Activated naive CD4-positive, alpha-beta T cell treated with Interleukin-2 at 50 U/mL for 16 hours (primary cell): ENCODE results near the gene DNAAF5.
A peak's percentile ranks its signal among the peaks of the same experiment; 100 is the strongest.

Experiments
- DNase-seq: peaks from one replicate; pipeline ENCODE4 v3.0.0-alpha.2; 2020

The DNAAF5 gene

DNA sequence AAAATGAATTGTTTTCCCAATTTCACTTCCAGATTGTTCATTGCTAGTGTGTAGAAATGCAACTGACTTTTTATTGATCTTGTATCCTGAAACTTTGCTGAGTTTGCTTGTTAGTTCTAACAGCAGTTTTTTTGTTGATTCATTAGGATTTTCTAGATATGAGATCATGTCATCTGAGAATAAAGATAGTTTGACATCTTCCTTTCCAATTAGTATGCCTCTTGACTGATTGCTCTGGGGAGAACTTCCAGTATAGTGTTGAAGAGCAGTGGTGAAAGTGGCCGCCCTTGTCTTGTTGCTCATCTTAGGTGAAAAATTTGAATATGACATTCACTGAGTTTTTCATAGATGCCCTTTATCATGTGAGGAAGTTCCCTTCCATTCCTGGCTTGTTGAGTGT, 93.8 kb downstream of the DNAAF5 start:
- no peak for DNase-seq

DNA sequence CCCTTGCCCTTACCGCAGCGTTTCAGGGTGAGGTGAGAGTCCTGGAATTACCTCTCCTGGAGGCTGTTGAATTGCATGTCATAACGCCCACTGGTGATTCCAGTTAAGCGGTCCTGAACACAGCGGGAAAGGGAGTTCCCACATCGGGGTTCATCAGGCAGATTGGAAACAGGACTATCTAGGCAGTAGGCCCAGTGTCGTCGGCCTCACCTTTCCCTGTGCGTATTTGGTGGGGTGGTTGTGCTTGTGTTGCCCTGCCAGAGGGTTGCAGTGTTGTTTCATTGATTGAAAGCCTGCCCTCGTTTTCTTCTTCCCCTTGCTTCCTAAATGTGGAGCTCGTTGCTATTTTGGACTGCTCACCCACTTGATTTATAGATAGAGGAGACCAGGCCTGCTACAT, 95.2 kb downstream of the DNAAF5 start:
- DNase-seq, result no peak

- no peak for DNase-seq
Measured at GRCh38 chr7:822692-823276, 96.3 kb downstream of the DNAAF5 start.

DNA sequence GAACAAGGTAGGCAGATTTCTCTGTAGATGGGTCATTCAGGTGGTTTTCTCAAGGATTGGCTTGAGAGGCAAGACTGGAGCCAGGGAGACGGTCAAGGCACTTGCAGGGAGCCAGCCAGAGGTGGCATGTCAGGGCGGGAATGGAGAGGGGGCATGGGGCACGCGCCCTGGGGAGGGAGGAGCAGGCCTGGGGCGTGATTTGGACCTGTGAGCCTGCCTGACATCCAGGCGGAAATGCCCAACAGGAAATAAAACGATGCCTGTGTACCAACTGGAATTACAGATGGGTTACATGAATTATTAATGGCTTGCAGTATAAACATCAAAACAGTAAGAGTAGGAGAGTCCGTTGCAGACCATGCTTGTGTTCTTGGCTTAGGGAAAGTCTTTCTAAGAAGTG, 97.2 kb downstream of the DNAAF5 start:
- no peak for DNase-seq

- no peak for DNase-seq
Measured at GRCh38 chr7:824081-824480, 97.6 kb downstream of the DNAAF5 start.

DNA sequence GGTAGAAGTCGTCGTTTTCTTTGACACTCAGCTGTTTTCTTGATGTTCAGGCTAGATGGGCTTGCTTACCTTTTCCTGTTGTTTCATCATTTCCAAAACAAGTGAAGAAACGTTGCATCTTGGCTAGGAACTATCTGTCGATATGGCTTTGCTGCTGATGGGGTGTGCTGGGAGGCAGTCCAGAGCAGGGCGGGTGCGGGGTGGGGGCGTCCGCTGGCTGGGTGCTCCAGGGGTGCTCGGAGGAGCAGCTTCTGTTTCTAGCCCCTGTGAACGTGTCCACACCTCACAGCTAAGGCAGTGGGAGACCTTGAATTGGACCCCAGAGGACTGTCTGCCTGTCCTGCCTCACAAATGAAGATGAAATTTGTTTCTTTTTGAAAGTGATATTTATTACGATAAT, 98.2 kb downstream of the DNAAF5 start:
- no peak for DNase-seq

DNA sequence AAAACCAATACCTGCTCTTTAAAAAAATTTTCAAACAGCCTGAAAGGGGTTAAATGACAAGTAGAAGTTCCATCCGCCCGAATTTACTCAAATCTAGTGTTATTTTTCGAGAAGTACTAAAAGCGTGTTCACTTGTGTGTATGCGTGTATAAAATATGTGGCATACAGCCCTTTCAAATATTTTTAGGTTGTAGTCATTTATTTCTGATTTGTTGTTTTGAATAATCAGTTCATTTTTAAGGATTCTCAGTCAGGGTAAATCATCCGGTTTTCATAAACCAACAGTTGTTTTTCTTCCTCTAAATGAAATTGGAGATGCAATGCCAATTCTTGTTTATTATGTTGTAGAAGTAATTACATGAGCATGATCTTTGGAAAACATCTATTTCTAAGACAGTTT, 98.9 kb downstream of the DNAAF5 start:
- DNase-seq, result no peak

- no peak for DNase-seq
Measured at GRCh38 chr7:826230-826917, 99.9 kb downstream of the DNAAF5 start.

GRCh38 chr7:828793-829561, 102.5 kb downstream of the DNAAF5 start:
- DNase-seq, result no peak

GRCh38 chr7:830069-830468, 103.6 kb downstream of the DNAAF5 start:
- no peak for DNase-seq

- DNase-seq, result peak; percentile 13
Measured at GRCh38 chr7:831596-832166, 105.2 kb downstream of the DNAAF5 start.

DNA sequence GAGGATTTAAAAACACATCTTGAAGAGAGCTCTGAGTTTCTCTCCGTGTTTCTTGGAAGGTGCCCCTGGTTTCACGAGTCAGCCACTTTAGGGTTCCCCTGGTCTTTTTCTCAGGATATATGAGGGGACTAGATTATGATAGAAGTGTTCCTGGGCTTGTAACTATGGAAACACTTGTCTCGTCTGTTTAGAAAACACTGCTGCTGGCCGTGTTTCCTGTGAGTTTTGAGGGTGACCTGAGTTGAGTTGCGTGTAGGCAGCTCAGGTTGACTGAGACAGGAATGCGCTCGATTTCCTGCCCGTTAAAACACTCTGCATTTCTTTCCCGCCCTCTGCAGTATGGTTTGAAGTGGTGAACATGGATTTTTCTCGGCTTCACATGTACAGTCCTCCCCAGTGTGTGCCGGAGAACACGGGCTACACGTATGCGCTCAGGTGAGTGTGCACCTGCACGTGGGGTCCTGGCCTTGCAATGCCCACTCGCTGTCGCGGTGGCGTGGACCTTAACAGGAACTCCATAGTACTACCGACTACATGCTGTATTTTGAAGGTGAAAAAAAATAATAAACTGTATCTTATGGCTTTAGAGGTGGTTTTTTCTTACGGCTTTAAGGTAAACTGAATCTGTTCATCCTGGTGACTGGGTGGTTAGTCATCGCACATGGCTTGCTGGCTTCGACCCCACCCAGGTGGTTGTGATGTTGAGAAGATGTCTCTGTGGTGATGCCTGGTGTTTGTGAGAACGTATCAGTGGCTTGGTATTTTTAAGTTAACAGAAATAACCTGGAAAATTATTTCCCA, 105.9 kb downstream of the DNAAF5 start, which contains the start of gene SUN1:
Gene SUN1 (plus strand): TSS at position 310 of the 801 bp plus-strand sequence. CDS start 49 bp downstream, at position 359.
- peak; percentile 72 for DNase-seq

DNA sequence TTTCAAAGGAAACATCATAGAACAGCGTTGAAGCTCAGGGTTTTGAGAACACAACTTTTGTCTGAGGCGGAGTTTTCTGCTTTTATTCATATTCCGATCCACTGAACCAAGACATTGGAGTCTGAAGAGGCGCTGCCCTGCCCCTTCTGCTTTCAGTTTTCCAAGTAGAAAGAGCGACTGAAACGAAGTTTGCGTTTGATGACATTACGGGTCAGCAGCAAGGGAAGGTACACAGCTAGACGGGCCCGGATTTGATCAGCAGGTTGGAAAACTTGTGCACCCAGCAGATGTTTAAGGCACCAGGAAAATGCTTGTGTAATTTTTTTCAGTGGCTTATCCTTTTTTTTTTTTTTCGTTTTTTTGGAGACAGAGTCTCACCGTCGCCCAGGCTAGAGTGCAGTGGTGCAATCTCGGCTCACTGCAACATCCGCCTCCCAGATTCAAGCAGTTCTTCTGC, 106.5 kb downstream of the DNAAF5 start:
- no peak for DNase-seq

- no peak for DNase-seq
Measured at GRCh38 chr7:833601-834258, 107.2 kb downstream of the DNAAF5 start.

DNA sequence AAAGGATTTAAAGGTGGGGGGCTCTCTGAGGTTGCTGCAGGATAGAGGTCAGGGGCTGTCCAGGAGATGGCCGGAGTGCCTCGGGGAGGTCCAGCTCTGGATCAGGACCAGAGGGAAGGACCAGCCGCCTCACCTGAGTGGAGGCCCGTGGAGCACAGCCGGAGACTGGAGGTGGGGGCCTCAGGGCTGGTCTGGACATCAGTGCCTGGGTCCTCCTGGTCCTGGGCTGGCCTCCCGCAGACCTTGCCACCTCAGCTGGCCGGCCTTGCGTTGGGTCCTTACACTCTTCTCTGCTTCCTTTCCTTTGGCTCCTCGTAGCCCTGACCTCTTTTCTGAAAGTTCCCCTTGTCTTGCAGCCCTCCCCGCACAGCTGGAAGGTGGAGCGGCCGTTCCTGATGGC, 107.8 kb downstream of the DNAAF5 start:
- DNase-seq, result no peak

GRCh38 chr7:835021-835420, 108.5 kb downstream of the DNAAF5 start:
- no peak for DNase-seq

- DNase-seq, result no peak
Measured at GRCh38 chr7:835485-836401, 109.2 kb downstream of the DNAAF5 start.
